K562 (cell line): ENCODE results near the gene TXNIP. TPM values are rescaled to one million over a fixed set of nuclear protein-coding genes. Genes with fewer than 3 reads are reported as not detected.

Experiments used
- CHD7 ChIP-seq: fragments of 200-600 bp; sonication (generic); IDR thresholded peaks from one replicate; pipeline ENCODE4 v1.6.1; 2012; ENCODE audit warnings: mild to moderate bottlenecking, low read depth, low read length, inconsistent platforms
- EP300 ChIP-seq: IDR thresholded peaks from 2 replicates; pipeline ENCODE4 v1.6.1; 2012; ENCODE audit warnings: low read length, improper control_type of control experiment
- MEF2A ChIP-seq: IDR thresholded peaks from 2 replicates; pipeline ENCODE4 v1.6.1; 2011; ENCODE audit warnings: low read depth, mild to moderate bottlenecking, low read length, moderate library complexity; ENCODE audit not compliant: control insufficient read depth
- PHF8 ChIP-seq: fragments of 200-600 bp; sonication (generic); IDR thresholded peaks from 2 replicates; pipeline ENCODE4 v1.6.1; 2012; ENCODE audit warnings: mixed run types, mild to moderate bottlenecking, inconsistent platforms, low read length, moderate library complexity, borderline replicate concordance
- PHTF2 ChIP-seq: fragments of 250-450 bp; sonication (Bioruptor Pico); IDR thresholded peaks from 2 replicates; pipeline ENCODE4 v1.5.0; 2021; ENCODE audit warnings: mild to moderate bottlenecking
- THRB ChIP-seq: fragments of 450-650 bp; formaldehyde crosslinking; conservative IDR thresholded peaks from 2 replicates; pipeline ENCODE4 v1.4.0; 2022; ENCODE audit warnings: mild to moderate bottlenecking, missing genetic modification characterization
- ZNF134 ChIP-seq: fragments of 250-450 bp; sonication (Bioruptor Pico); conservative IDR thresholded peaks from 2 replicates; pipeline ENCODE4 v1.4.0; 2020
- ZNF217 ChIP-seq: sonication (generic); formaldehyde crosslinking; IDR thresholded peaks from 2 replicates; pipeline ENCODE4 v1.8.0; 2022; ENCODE audit warnings: mild to moderate bottlenecking, missing genetic modification reagents
- polyA plus RNA-seq, 8 experiments: library from polyadenylated mRNA; depleted of rRNA in 4 of 8; stranded (reverse) in 5 of 8; unstranded in 3 of 8; fragments of >200 nt; fragmentation: Nextera tagmentation in 2 of 8; fragmentation: Illumina TruSeq in 1 of 8; extraction: Ambion mirVana in 2 of 8; extraction: Trizol in 1 of 8; gene quantifications; 2 replicates each; pipeline versions ENCODE4 v1.2.1 to v1.2.3, GENCODE V29; 2011 to 2014; ENCODE audit warnings: inconsistent platforms in 1 of 8, missing spikeins in 1 of 8
- total RNA-seq, 7 experiments: library from RNA; depleted of rRNA in 6 of 7; stranded (reverse); fragments of >200 nt in 6 of 7; fragmentation: Illumina TruSeq in 2 of 7; extraction: Trizol in 2 of 7; gene quantifications; 2 replicates each; pipeline versions ENCODE4 v1.2.1 to v1.2.3, GENCODE V29; 2011 to 2021; ENCODE audit warnings: low replicate concordance in 1 of 7
- TF ChIP-seq, protein P1 (sequence below): fragments of 450-650 bp; IDR thresholded peaks from 2 replicates; pipeline ENCODE4 v1.6.1; 2017; ENCODE audit warnings: antibody characterized with exemption
- TF ChIP-seq, protein P2 (sequence below): fragments of 250-450 bp; sonication (Bioruptor Pico); IDR thresholded peaks from 2 replicates; pipeline ENCODE4 v1.5.0; 2021

The TXNIP gene
- total and polyA plus RNA-seq, 9 of the 15 experiments (the other 6 are each of a cell fraction or from before 2014, with no cell fraction given): 120 to 499 (median 257) TPM

- no peak for TF ChIP-seq CHD7
- no peak for TF ChIP-seq EP300
- TF ChIP-seq THRB (CRISPR knock-in tag): no peak
- TF ChIP-seq PHF8: no peak
- TF ChIP-seq PHTF2: no peak
- TF ChIP-seq ZNF134 (CRISPR knock-in tag): no peak
- TF ChIP-seq, protein P1, sequence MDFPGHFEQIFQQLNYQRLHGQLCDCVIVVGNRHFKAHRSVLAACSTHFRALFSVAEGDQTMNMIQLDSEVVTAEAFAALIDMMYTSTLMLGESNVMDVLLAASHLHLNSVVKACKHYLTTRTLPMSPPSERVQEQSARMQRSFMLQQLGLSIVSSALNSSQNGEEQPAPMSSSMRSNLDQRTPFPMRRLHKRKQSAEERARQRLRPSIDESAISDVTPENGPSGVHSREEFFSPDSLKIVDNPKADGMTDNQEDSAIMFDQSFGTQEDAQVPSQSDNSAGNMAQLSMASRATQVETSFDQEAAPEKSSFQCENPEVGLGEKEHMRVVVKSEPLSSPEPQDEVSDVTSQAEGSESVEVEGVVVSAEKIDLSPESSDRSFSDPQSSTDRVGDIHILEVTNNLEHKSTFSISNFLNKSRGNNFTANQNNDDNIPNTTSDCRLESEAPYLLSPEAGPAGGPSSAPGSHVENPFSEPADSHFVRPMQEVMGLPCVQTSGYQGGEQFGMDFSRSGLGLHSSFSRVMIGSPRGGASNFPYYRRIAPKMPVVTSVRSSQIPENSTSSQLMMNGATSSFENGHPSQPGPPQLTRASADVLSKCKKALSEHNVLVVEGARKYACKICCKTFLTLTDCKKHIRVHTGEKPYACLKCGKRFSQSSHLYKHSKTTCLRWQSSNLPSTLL: no peak
- no peak for TF ChIP-seq MEF2A
- TF ChIP-seq, protein P2, sequence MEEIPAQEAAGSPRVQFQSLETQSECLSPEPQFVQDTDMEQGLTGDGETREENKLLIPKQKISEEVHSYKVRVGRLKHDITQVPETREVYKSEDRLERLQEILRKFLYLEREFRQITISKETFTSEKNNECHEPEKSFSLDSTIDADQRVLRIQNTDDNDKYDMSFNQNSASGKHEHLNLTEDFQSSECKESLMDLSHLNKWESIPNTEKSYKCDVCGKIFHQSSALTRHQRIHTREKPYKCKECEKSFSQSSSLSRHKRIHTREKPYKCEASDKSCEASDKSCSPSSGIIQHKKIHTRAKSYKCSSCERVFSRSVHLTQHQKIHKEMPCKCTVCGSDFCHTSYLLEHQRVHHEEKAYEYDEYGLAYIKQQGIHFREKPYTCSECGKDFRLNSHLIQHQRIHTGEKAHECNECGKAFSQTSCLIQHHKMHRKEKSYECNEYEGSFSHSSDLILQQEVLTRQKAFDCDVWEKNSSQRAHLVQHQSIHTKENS (CRISPR knock-in tag): no peak
- TF ChIP-seq ZNF217: no peak
Measured at GRCh38 chr1:145992958-145993617, 3.3 kb downstream of the TXNIP start (continued).
